Small intestine (tissue), 7 donors: ENCODE results near the gene GPS1. TPM values are rescaled to one million over a fixed set of nuclear protein-coding genes. Genes with fewer than 3 reads are reported as not detected.

Experiments
- DNase-seq, 2 donors: peaks; one replicate each; pipeline versions ENCODE4 v3.0.0 to v3.0.0-alpha.2; 2013
- FAIRE-seq: peaks from 2 replicates; lab custom pipeline; 2012; peaks lifted over from hg19 to GRCh38; lab: Jason Lieb, UNC
- H3K27ac ChIP-seq, 3 donors: one replicate each; pipeline ENCODE4 v1.5.1; 2013; ENCODE audit warnings: low read length in 2 of 3, mild to moderate bottlenecking in 2 of 3, control low read depth in 1 of 3, inconsistent platforms in 1 of 3, low read depth in 1 of 3, moderate library complexity in 1 of 3
- H3K27me3 ChIP-seq, 3 donors: one replicate each; pipeline ENCODE4 v1.6.1; 2013; ENCODE audit warnings: low read length in 3 of 3, inconsistent platforms in 1 of 3; ENCODE audit not compliant: control insufficient read depth in 3 of 3, insufficient read depth in 3 of 3
- H3K36me3 ChIP-seq, 3 donors: one replicate each; pipeline ENCODE4 v1.6.1; 2013; ENCODE audit warnings: low read length in 3 of 3, inconsistent platforms in 1 of 3, low read depth in 1 of 3, mild to moderate bottlenecking in 1 of 3, moderate library complexity in 1 of 3; ENCODE audit not compliant: control insufficient read depth in 3 of 3, insufficient read depth in 2 of 3
- H3K4me1 ChIP-seq, 3 donors: one replicate each; pipeline ENCODE4 v1.6.1; 2013; ENCODE audit warnings: low read length in 2 of 3, inconsistent platforms in 1 of 3, low read depth in 1 of 3, mild to moderate bottlenecking in 1 of 3, moderate library complexity in 1 of 3; ENCODE audit not compliant: control insufficient read depth in 3 of 3, insufficient read depth in 2 of 3
- H3K4me3 ChIP-seq, 3 donors: one replicate each; pipeline ENCODE4 v1.5.1; 2013; ENCODE audit warnings: low read length in 3 of 3, control low read depth in 1 of 3, inconsistent platforms in 1 of 3, low read depth in 1 of 3, mild to moderate bottlenecking in 1 of 3, moderate library complexity in 1 of 3
- H3K9me3 ChIP-seq, 2 donors: one replicate each; pipeline ENCODE4 v1.6.1; 2013; ENCODE audit warnings: low read depth in 1 of 2, low read length in 1 of 2; ENCODE audit not compliant: control insufficient read depth in 2 of 2, insufficient read depth in 1 of 2
- WGBS, 3 donors: extraction: QIAGEN DNeasy Blood & Tissue Kit; methylation state at CpG; one replicate each; pipeline ENCODE4 v1.1.7; 2013; 5-methylcytosine and 5-hydroxymethylcytosine counted together
- polyA plus RNA-seq, 4 donors: library from polyadenylated mRNA; stranded (reverse) in 3 of 4; unstranded in 1 of 4; fragments of 200-250 nt in 3 of 4; fragments of 120-200 nt in 1 of 4; gene quantifications; one replicate each; pipeline versions ENCODE4 v1.2.1 to v1.2.3, GENCODE V29; 2013
- donor health status: healthy with polysubstance abuse.
- donor health status: control.
- donor health status: control.
- donor health status: Bipolar disorder and iron deficiency.
- donor health status: healthy.

The GPS1 gene
- polyA plus RNA-seq, 4 donors = 80.4 to 161 (median 120) TPM

GRCh38 chr17:82049106-82049505 lies 2.6 kb upstream of the GPS1 start:
- WGBS, 3 donors = 83 to 90% (median 88%) methylated on average over 8 of the region's 8 CpGs
- Histone ChIP-seq H3K4me1 (peaks cover 2 to 18% (median 4%) of the 10 kb centered on the region in 3 donors), H3K27ac (no peak overlapping the region), H3K36me3 (peaks cover 0 to 55% (median 2%) of the 10 kb centered on the region in 3 donors), H3K27me3 (no peaks in the 10 kb centered on the region), H3K4me3 (no peak overlapping the region), H3K9me3 (no peaks in the 10 kb centered on the region)
- FAIRE-seq (no peak), DNase-seq (no peak)

GRCh38 chr17:82049521-82049971 lies 2.2 kb upstream of the GPS1 start:
- H3K4me1 ChIP-seq = peaks cover 2 to 18% (median 4%) of the 10 kb centered on the region in 3 donors
- H3K36me3 ChIP-seq = peaks cover 0 to 60% (median 4%) of the 10 kb centered on the region in 3 donors

GRCh38 chr17:82050152-82050760 lies 1.4 kb upstream of the GPS1 start:
- Histone ChIP-seq H3K4me1 (peaks cover 2 to 18% (median 4%) of the 10 kb centered on the region in 3 donors), H3K27me3 (no peaks in the 10 kb centered on the region), H3K36me3 (peaks cover 0 to 67% (median 7%) of the 10 kb centered on the region in 3 donors), H3K4me3 (peak overlapping the region in 2 of 3 donors; percentile 56 to 98), H3K9me3 (no peaks in the 10 kb centered on the region), H3K27ac (no peak overlapping the region)
- DNase-seq = no peak
- FAIRE-seq = no peak
- 84 to 89% (median 86%) methylated on average over 28 of the region's 28 CpGs for WGBS, 3 donors

More at GRCh38 chr17:82049521-82049971, 2.2 kb upstream of the GPS1 start:
- no peak for DNase-seq
- Histone ChIP-seq H3K27ac (no peak overlapping the region), H3K9me3 (no peaks in the 10 kb centered on the region), H3K4me3 (no peak overlapping the region), H3K27me3 (no peaks in the 10 kb centered on the region)
- WGBS, 3 donors = 83 to 85% (median 85%) methylated on average over 15 to 16 of the region's 16 CpGs
- FAIRE-seq = no peak

- FAIRE-seq (no peak), DNase-seq (peak in 1 of 2 donors; percentile 52)
- WGBS, 3 donors = 16 to 31% (median 19%) methylated on average over 35 to 79 of the region's 79 CpGs
- Histone ChIP-seq H3K4me1 (peaks cover 2 to 18% (median 4%) of the 10 kb centered on the region in 3 donors), H3K27ac (no peak overlapping the region), H3K9me3 (no peaks in the 10 kb centered on the region), H3K4me3 (peak overlapping the region; percentile 56 to 98 (median 86)), H3K27me3 (no peaks in the 10 kb centered on the region), H3K36me3 (peaks cover 0 to 73% (median 7%) of the 10 kb centered on the region in 3 donors)
Observed at GRCh38 chr17:82050761-82051641, 697 bp upstream of the GPS1 start.

- Histone ChIP-seq H3K27ac (no peak overlapping the region), H3K4me1 (peaks cover 2 to 18% (median 4%) of the 10 kb centered on the region in 3 donors), H3K36me3 (peaks cover 2 to 76% (median 13%) of the 10 kb centered on the region in 3 donors), H3K4me3 (peak overlapping the region; percentile 64 to 98 (median 86)), H3K9me3 (no peaks in the 10 kb centered on the region), H3K27me3 (no peaks in the 10 kb centered on the region)
- DNase-seq = no peak
- FAIRE-seq = no peak
- 15 to 26% (median 20%) methylated on average over 15 to 19 of the region's 19 CpGs for WGBS, 3 donors
Observed at GRCh38 chr17:82052638-82053059, 951 bp downstream of the GPS1 start.

- H3K36me3 ChIP-seq = peaks cover 2 to 76% (median 17%) of the 10 kb centered on the region in 3 donors
- no peaks in the 10 kb centered on the region for H3K27me3 ChIP-seq
- peak overlapping the region in 2 of 3 donors; percentile 64 to 98 for H3K4me3 ChIP-seq
- WGBS, 3 donors = 90 to 93% (median 91%) methylated on average over 16 to 19 of the region's 19 CpGs
- no peaks in the 10 kb centered on the region for H3K9me3 ChIP-seq
- no peak for DNase-seq
- no peak for FAIRE-seq
- H3K27ac ChIP-seq = no peak overlapping the region
- H3K4me1 ChIP-seq = peaks cover 2 to 18% (median 4%) of the 10 kb centered on the region in 3 donors
Observed at GRCh38 chr17:82053130-82053529, 1.4 kb downstream of the GPS1 start.

- Histone ChIP-seq H3K36me3 (peaks cover 2 to 76% (median 16%) of the 10 kb centered on the region in 3 donors), H3K4me1 (peaks cover 2 to 18% (median 4%) of the 10 kb centered on the region in 3 donors), H3K27me3 (no peaks in the 10 kb centered on the region), H3K4me3 (no peak overlapping the region), H3K9me3 (no peaks in the 10 kb centered on the region), H3K27ac (no peak overlapping the region)
- WGBS, 3 donors = 95 to 97% (median 95%) methylated on average over 28 of the region's 28 CpGs
- DNase-seq (no peak), FAIRE-seq (no peak)
Observed at GRCh38 chr17:82053556-82054263, 2.0 kb downstream of the GPS1 start.
